NCI-H446 treated with DMSO at 0.1 percent for 48 hours (cell line): ENCODE results near the gene VAV2.

Experiments used
- DNase-seq: peaks from one replicate; lab custom pipeline; 2025; lab: John Stamatoyannopoulos, UW

The VAV2 gene

DNA sequence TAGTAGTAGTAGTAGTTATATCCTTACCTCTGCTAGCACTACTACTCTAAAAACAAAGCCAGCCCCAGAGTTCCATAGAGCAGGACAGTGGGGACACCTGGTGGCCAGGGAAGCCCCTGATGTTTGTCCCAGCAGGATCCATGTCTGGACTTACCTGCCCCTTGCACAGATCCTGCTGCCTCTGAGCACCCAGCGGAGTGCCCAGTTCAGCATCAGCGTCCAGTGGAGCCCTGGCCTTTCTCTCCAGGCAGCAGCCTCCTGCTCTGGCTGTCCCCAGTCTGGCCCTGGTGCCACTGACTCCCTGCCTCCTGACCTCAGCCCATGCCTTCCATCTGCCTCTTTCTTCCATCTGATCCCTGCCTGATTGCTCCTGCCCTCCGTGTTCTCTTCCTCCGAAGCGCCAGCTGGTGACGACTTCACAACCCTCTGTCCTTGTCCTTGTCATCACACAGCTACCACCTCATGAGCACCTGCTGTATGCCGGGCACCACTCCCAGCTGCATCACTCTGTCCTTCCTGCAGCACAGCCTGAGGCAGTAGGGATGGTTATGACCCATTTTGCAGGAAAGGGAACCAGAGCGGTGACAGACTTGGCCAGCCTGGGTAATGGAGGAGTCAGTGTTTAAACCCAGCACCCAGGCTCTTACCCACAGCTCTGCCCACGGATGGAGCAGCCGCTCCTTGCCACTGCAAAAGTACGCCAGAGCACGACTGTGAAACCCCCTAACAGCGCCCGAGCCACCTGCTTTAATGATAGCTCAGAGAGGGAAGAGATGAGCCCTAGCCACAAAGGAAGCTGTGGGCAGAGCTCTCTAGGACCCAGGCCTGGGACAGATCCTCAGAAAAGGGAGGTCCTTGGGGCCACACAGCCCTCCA lies 265.5 kb downstream of the VAV2 start:
- no peak for DNase-seq

DNA sequence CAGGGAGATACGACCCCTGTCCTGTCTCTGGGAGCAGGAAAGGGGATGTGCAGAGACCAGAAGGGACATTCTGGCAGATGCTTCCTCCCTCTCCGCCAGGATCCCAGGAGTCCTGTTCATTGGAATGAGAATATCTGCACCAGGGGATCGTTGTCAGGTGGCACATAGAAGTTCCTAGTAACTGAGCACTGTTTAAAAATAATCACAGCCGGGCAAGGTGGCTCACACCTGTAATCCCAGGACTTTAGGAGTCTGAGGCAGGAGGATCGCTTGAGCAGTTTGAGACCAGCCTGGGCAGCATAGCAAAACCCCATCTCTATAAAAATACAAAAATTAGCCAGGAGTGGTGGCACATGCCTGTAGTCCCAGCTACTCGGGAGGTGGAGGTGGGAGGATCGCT lies 266.2 kb downstream of the VAV2 start:
- DNase-seq = no peak

DNA sequence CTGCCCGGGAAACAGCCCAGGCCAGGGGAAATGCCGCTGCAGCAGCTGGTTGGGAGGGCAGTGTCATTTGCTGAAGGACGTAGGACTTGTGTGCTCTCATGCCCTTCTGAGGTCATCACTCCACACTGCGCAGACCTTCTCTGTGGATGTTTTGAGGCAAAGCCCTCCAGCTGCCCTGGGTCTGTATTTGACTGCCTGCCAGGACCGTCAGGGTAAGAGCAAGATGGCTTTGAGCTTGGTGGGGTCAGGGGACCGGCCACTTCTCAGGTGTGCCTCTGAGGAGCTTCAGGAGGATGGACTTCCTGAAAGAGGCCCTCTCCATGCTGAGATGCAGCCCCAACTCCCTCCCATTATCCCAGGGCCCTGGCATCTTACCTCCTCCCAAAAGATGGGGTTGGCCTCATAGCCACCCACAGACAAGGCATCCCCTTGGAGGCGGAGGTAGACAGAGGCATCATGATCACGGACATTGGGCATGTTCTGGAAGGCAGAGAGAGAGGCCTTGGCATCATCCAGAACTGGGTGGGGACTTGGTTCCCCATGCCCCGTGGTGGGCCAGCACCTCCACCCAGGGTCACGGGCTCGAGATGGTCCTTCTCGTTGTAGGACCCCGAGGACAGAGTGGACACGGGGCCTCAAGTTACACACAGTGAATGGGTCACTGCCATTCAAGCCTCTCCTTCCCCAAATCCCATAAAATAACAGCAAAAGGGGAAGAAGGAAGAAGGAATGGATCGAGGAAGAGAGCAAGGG lies 273.4 kb downstream of the VAV2 start:
- no peak for DNase-seq

DNA sequence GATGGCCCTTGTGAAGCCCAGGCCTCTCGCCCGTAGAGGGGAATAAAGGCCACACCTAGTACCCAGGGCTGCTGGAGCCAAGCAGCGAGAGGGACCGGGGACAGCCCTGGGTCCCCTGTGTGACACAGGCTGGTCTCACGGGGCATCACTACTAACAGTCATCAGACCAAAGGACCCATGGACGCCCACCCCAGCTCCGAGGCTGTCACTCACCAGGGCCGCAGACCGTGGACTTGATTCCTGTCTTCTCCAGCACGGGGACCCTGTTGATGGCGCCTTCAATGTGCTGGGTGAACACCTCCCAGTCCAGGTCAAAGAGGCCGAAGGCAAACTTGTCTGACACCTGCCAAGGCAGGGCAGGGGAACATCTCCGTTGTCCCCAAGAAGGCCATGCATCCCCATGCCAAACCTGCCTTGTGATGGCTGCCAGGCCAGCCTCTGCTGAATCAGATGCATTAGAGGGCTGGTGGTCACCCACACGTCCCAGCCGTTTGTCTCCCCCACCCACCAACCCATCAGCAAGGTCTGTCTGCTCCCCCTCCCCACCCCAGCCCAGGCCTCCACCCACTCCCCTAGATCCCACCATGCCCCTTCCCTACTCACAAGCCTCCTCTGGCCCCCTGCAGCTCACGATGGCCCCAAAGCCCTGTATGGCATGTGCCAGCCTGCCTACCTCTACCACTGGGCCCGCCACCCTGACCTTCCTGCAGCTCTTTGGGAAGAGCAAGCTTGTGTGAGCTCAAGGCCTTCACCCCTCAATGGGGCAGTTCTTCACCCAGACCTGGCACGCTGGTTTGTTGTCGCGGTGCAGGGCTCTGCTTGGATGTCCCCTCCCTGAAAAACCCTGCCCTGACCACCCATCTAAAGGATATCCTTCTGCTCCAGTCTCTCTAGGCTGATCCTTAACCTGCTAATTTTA lies 274.8 kb downstream of the VAV2 start:
- DNase-seq = no peak

DNA sequence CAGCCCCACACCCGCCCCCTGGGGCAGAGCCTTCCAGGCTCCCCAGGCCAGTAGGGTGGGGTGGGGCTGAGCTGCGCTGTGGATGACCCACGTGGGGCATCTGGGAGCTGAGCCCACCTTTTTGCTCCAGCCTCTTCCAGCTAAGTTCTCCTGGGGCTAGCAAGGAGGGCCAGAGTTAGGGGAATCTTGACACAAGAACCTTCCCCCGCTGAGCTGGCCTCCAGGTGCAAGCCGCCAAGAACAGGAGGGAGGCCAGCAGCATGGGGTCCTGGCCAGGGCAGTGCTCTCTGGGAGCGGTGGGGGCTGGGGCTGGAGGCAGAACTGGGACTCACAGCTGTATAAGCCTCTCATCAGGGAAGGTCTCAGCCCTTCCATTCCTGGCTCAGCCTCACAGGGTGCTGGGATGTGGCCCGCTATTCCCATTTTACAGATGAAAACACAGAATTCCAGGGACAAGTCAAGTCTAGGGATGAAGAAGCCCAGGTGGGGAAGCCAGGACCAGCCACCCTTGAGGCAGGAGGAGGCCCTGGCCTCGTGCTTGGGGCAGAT lies 275.5 kb downstream of the VAV2 start:
- DNase-seq = no peak

DNA sequence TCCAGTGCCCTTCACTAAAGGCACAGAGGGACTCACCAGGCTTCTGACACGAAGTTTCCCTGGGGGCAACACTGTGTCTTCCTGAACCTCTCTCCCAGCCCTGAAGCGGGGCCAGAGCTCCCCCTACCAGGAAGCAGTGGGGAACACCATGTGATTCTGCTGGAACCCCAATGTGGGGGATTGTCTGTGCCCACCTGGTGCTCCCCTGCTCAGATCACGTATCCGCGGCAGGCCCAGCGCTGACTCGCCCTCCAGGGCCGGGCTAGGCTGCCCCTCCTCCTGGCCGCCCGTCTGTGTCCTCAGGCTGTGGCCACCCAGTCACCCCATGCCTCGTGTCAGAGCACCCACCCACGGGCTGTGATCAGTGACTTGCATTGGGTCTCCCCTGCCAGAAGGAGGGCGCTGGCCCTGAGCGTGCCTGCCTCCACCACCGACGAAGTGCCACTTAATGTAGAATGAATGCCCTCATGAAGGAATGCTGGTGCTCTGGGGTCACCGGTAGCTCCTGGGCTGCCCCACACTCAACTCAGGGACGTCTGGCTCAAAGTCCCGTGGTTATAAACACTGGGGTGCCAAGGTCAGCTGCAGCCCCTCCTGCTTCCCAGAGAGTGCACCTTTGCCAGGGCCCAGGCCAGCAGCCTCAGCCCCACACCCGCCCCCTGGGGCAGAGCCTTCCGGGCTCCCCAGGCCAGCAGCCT lies 276.1 kb downstream of the VAV2 start:
- no peak for DNase-seq

DNA sequence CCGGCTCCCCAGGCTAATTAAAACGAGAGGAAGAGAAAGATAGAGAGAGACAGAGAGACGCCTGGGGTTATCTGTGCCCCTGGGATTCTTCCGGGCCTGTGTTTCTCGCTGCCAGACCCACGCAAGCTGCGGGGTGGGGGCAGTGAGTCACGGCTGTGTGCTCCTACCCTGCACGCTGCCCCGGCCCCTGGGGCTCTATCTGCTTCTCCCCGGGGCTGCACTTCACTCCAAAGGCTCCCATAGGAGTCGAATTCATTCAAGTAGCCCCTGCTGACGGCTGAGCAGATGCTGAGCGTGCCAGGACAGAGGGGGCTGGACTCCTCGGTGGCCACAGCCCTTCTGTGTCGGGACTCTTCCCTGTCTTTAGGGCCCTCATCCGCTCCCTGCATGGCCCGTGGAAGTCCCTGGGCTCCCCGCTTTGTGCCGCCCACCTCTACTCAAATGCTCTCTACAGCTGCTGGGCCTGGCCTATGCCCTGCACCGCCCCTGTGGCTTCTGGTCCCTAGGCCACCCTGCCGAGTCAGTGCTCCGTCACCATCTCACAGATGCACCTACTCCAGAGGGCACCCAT lies 276.7 kb downstream of the VAV2 start:
- no peak for DNase-seq

DNA sequence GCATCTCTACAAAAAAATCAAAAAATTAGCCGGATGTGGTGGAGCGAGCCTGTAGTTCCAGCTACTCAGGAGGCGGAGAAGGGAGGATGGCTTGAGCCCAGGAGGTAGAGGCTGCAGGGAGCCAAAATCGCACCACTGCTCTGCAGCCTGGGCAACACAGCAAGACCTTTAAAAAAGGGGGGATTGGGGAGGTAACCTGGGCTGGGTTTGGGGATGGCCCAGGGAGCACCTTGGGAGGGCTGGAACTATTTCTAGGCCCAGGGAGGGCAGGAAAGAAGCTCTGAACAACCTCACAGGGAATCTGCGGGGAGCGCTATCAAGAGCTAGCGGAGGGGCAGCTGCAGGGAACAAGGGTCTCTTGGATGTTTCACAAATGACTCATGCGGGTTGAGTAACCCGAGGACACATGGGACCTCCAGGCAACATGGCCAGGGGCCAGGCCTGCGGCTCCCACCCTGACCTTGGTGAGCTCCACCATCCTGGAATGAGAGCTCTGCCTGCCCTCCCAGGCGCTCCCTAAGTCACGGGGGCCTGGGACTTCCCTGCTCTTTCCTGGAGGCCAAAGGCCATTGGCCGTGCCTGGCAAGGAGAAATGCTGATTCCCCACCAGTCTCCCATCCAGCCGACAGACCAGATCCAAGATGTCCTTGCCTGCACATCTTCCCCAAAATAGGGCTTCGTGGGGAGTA lies 277.4 kb downstream of the VAV2 start:
- no peak for DNase-seq

DNA sequence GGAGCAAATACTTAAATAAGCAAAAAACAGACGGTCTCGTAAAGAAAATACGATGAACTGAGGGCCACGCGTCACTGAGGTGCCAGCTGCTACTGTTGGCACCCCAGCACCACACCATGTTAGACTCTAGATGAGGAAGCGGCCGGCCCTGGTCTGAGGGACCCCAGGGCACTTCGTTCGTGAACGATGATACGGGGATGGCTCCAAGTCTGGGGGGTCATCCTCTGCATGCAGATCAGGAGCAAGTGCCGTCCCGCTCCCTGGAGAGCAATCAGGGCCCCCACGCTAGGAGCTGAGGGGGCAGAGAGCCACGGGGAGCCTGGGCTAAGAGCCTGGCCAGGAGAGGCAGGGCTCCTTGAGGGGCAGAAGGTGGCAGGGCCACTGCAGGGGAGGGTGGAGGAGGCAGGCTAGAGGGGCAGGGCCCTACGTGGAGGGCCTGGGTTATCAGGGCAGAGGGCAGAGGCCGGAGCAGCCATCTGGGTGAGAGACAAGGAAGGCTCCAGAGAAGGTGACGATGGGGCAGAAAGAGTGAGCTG lies 278.1 kb downstream of the VAV2 start:
- no peak for DNase-seq

DNA sequence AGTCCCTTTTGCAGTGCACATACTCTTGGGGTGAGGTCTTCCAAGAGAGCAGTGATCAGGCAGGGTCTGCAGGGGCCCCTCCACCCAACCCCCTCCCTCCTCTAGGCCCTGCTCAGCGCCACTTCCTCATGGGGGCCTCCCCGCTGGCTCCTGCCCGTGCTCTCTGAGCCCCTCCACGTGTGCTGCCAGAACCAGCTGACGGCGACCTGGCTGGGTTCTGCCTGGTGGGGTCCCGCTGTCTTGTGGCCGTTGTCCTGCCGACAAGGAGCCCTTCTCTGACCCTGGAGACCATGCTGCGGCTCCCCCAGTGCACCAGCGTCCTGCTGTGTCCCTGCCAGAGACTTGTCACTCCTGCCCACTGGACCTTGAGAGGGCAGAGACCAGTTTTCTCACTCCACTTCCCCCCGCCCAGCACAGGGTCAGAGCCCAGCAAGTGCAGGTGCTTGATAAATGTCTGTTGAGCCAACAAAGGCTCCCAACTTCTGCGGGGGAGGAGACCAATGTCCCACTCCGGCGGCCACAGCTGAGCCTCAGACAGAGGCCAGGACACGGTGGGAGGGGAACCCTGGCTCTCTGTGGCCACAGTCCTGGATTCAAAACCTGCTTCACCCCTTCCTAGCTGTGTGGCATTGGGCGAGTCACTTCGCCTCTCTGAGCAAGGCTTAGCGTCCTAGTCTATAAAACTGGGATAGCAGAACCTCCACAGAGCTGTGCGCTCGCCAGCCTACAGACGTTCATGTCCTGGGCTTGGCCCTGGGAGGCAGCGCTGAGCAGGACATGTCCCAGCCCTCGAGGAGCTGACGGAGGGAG lies 278.8 kb downstream of the VAV2 start:
- DNase-seq = no peak

DNA sequence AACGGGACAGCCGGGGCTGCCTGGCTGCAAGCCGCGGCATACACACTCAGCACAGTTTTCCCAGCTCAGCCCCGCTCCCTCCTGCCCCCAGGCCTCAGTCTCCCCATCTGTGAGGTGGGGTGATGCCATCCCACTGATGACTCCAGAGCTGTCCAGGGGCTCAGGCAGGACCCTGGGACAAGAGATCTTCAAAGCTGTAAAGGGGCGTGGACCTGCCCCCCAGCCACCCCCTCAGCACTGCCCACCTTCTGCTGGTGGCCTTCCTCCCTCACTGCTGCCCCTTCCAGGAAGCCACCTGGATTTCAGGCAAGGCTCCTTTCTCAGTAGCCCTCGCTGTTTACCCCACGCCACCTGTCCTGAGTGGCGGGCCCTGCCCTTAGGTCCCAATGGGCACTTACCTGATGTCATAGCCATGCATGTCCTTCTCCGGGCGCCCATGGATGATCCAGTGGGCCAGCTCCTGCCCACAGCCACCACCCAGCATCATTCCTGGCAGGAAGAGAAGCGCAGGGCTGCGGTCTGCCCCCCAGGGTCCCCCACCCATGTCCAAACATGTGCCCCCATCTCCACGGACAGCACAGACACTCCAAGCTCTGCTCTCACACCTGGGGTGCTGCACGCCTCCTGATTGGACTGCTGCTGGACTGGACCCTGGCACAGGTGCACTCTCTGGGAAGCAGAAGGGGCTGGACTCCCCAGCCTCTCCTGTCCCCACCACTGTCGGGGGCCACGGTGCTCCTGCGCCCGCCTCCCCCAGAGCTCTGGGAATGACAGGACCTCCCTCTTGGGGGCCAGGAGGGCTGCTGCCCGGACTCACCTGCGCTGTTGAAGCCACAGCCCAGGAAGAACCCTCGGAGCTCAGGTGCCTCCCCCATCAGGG lies 279.7 kb downstream of the VAV2 start:
- DNase-seq = no peak
